Large intestine (tissue), 3 donors: ENCODE measurements around the gene RAB3C. TPM values are rescaled to one million over a fixed set of nuclear protein-coding genes. Genes with fewer than 3 reads are reported as not detected.

Experiments
- DNase-seq, 2 donors: peaks; one replicate each; pipeline versions ENCODE4 v3.0.0 to v3.0.0-alpha.2; 2013
- H3K27ac ChIP-seq: one replicate; pipeline ENCODE4 v1.5.1; 2013; ENCODE audit warnings: low read length
- H3K27me3 ChIP-seq: 2 replicates; pipeline ENCODE4 v1.6.1; 2013; ENCODE audit warnings: low read length; ENCODE audit not compliant: control insufficient read depth, insufficient read depth
- H3K36me3 ChIP-seq: 2 replicates; pipeline ENCODE4 v1.6.1; 2013; ENCODE audit warnings: low read length; ENCODE audit not compliant: control insufficient read depth, insufficient read depth
- H3K4me1 ChIP-seq: one replicate; pipeline ENCODE4 v1.6.1; 2013; ENCODE audit warnings: low read length; ENCODE audit not compliant: control insufficient read depth, insufficient read depth
- H3K4me3 ChIP-seq: one replicate; pipeline ENCODE4 v1.5.1; 2013; ENCODE audit warnings: low read length
- H3K9me3 ChIP-seq: one replicate; pipeline ENCODE4 v1.6.1; 2013; ENCODE audit warnings: mild to moderate bottlenecking, low read depth, low read length, moderate library complexity; ENCODE audit not compliant: control insufficient read depth
- WGBS: methylation state at CpG from one replicate; pipeline ENCODE4 v1.1.5; 2013; ENCODE audit warnings: low lambda C conversion rate; ENCODE audit not compliant: insufficient coverage; 5-methylcytosine and 5-hydroxymethylcytosine counted together
- polyA plus RNA-seq: library from polyadenylated mRNA; unstranded; fragments of 120-200 nt; gene quantifications from one replicate; pipeline ENCODE4 v1.2.1, GENCODE V29; 2013

The RAB3C gene
- polyA plus RNA-seq, 1 donor, result 12.6 TPM

DNA sequence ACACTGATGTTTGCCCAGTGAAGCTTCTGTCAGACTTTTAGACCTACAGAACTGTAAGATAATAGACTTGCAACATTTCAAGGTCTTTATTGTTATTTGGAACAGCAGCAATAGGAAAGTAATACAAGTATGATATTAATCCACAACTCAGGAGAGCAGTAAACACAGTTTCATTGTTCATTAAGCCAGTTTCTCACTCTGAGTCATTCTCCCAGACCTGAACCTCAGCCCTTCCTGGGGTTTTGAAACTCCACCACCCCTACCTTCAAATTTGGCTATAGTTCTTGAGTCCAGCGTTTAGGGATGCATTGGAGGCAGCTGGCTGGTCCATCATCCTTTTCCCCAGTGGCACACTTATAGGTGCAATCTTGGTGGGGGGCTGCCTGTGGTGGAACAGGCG is 203.2 kb downstream of the RAB3C start:
- no peak overlapping the region for H3K27ac ChIP-seq
- no peaks in the 10 kb centered on the region for H3K36me3 ChIP-seq
- no peaks in the 10 kb centered on the region for H3K27me3 ChIP-seq
- no peak for DNase-seq
- no peak overlapping the region for H3K4me3 ChIP-seq
- no peaks in the 10 kb centered on the region for H3K9me3 ChIP-seq
- no peaks in the 10 kb centered on the region for H3K4me1 ChIP-seq
- WGBS, result no CpG with 5 or more reads among the region's 2 CpGs

DNA sequence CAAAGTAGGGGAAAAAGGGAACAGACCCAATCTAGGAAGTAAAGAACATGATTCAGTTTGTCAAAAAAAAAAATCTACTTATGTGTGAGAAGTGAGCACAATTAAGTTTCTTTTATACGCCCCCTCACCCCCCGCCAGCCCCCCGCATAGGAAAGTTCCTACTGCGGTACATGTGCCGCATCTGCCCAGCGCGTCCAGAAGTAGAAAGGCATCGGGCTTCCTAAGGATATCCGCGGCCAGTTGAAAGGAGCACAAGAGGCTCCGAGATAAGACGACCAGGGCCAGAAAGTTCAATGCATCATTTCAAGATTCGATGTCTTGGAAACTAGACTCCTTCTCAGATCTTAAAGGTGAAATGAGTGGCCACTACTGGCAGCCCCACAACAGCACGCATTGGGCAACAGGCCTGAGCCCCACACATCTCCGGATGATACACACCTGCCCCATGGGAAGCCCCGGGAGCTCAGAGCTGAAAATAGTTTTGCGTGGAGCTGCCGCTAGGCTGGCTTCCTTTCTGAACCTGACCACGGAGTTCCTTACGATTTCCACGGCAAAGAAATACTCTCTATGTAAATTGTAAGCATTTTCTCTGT is 203.9 kb downstream of the RAB3C start:
- H3K9me3 ChIP-seq, result no peaks in the 10 kb centered on the region
- no peak for DNase-seq
- WGBS, result 96% methylated on average over 5 of the region's 21 CpGs
- no peak overlapping the region for H3K27ac ChIP-seq
- H3K4me1 ChIP-seq, result no peaks in the 10 kb centered on the region
- no peak overlapping the region for H3K4me3 ChIP-seq
- no peaks in the 10 kb centered on the region for H3K36me3 ChIP-seq
- H3K27me3 ChIP-seq, result no peaks in the 10 kb centered on the region

DNA sequence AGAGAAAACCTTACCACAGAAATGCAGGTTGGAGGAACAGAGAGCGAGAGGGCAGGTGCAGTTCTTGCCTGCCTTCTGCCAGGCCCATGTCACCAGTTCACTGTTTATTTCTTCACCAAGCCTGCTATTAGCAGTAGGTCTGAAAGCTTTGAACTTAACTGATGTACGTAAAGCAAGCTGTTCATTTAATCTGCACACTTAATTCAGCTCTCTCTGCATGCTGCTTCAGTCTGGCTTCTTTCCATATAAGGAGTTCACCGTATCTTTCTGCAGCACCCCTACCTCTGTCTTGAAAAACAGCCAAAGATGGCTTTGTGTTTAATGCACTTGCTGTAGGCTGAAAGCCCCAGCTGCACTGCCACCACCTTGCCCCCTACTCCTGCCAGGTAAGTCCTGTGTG is 205.1 kb downstream of the RAB3C start:
- H3K27me3 ChIP-seq, result no peaks in the 10 kb centered on the region
- no peak overlapping the region for H3K4me3 ChIP-seq
- DNase-seq, result no peak
- no CpG with 5 or more reads among the region's 3 CpGs for WGBS
- no peaks in the 10 kb centered on the region for H3K4me1 ChIP-seq
- H3K27ac ChIP-seq, result no peak overlapping the region
- no peaks in the 10 kb centered on the region for H3K36me3 ChIP-seq
- H3K9me3 ChIP-seq, result no peaks in the 10 kb centered on the region

DNA sequence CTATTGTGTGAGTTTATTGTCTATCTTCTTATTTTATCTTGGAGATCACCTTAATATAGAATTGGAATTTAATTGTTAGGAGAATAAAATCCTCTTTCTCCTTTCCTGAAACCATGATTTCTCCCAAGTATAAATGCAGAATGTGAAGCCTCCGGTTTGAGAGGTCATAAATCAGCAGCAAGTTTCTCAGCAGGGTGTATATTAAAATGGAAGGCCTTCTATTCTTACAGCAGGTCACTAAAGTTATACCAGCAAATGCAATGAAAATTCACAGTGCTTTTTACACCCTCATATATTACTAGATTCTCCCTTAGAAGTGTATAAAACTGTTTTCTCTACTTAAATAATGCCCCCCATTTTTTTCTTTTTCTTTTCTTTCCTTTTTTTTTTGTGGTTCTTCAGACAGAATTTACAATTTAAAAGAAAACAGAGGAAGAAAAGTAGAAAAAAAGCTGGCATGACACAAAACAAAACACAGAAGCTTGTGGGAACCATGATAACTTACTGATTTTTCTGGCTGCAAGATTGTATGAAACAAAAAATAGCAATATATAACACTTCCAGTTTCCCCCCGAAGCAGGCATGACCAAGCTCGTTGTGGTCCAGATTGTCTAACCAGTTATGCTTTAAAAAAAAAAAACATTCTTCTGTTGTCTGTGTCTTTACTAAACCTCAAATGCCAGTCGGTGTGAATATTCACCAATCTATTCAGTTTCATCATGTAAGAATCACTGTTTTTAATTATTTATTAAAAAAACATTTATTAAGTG is 211.2 kb downstream of the RAB3C start:
- Histone ChIP-seq H3K4me1 (no peaks in the 10 kb centered on the region), H3K9me3 (no peaks in the 10 kb centered on the region), H3K27ac (no peak overlapping the region), H3K36me3 (no peaks in the 10 kb centered on the region), H3K27me3 (no peaks in the 10 kb centered on the region), H3K4me3 (no peak overlapping the region)
- WGBS, result 92% methylated on average over 2 of the region's 4 CpGs
- DNase-seq, result no peak

- no peak for DNase-seq
- Histone ChIP-seq H3K27me3 (no peaks in the 10 kb centered on the region), H3K4me1 (no peaks in the 10 kb centered on the region), H3K27ac (no peak overlapping the region), H3K36me3 (no peaks in the 10 kb centered on the region), H3K4me3 (no peak overlapping the region), H3K9me3 (no peaks in the 10 kb centered on the region)
- no CpG with 5 or more reads among the region's 4 CpGs for WGBS
Observed at GRCh38 chr5:58794875-58795274, 212.0 kb downstream of the RAB3C start.

DNA sequence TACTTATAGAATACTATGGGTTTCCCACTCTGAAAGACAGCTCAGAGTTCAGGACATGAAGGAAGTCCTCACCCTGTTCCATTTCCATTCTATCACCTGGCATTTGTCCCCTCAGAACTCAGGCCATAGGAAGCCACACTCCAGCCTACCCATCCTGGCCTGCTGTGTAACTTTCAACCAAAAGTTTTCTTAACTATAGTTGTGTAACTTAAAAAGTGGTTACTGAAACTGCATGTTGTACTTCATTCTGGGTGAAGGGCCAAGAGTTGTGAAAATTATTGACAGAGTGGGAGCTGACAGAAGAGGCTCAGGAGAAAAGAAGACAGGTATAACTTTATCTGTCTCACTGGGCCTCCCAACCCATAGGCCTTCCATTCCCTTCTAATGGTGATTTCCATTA is 212.5 kb downstream of the RAB3C start:
- H3K4me1 ChIP-seq, result no peaks in the 10 kb centered on the region

GRCh38 chr5:58797021-58797420 is 214.1 kb downstream of the RAB3C start:
- Histone ChIP-seq H3K9me3 (no peaks in the 10 kb centered on the region), H3K36me3 (no peaks in the 10 kb centered on the region), H3K27ac (no peak overlapping the region), H3K27me3 (no peaks in the 10 kb centered on the region), H3K4me3 (no peak overlapping the region), H3K4me1 (no peaks in the 10 kb centered on the region)
- DNase-seq, result no peak

More for the DNA sequence above, 212.5 kb downstream of the RAB3C start:
- no peaks in the 10 kb centered on the region for H3K27me3 ChIP-seq
- DNase-seq, result no peak
- no peaks in the 10 kb centered on the region for H3K9me3 ChIP-seq
- no peak overlapping the region for H3K4me3 ChIP-seq
- H3K27ac ChIP-seq, result no peak overlapping the region
- no peaks in the 10 kb centered on the region for H3K36me3 ChIP-seq

- no peaks in the 10 kb centered on the region for H3K4me1 ChIP-seq
- no peak for DNase-seq
- no peak overlapping the region for H3K27ac ChIP-seq
- H3K4me3 ChIP-seq, result no peak overlapping the region
- no peaks in the 10 kb centered on the region for H3K9me3 ChIP-seq
- no peaks in the 10 kb centered on the region for H3K27me3 ChIP-seq
- WGBS, result no CpG with 5 or more reads among the region's 7 CpGs
- H3K36me3 ChIP-seq, result no peaks in the 10 kb centered on the region
Observed at GRCh38 chr5:58800356-58800755, 217.5 kb downstream of the RAB3C start.

DNA sequence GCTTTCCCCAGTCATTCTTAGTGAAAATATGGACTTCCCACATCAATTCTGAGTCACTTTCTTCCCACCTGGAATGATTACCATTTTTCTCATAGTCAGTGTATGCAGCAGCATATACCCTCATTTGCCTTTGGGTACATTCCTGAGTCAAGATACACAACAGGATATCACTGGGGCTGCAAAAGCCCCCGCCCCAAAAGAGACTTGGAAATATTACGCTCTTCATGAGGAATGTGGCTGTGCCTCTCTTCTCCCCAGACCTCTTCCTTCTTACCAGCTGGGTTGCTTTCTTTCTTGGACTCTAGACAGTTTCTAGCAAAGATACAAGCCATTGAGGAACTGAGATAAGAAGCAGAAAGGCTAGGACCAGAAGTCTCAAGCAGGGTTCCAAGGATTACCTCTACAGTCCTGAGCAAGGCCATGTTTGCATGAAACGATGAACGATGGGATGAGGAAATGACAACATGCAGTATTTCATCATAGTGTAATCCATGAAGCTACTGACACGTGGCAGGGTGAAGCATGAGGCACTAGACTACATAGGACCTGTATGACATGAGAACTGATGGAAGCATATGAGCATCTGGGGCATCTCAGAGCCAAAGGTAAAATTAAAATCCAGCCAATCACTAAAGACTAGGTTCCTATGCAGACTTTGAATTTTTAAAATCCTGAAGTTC is 218.1 kb downstream of the RAB3C start:
- no CpG with 5 or more reads among the region's 5 CpGs for WGBS
- Histone ChIP-seq H3K4me1 (no peaks in the 10 kb centered on the region), H3K27ac (no peak overlapping the region), H3K9me3 (no peaks in the 10 kb centered on the region), H3K4me3 (no peak overlapping the region), H3K27me3 (no peaks in the 10 kb centered on the region), H3K36me3 (no peaks in the 10 kb centered on the region)
- DNase-seq, result no peak

- no peaks in the 10 kb centered on the region for H3K27me3 ChIP-seq
- H3K4me3 ChIP-seq, result no peak overlapping the region
- H3K9me3 ChIP-seq, result no peaks in the 10 kb centered on the region
- no peaks in the 10 kb centered on the region for H3K36me3 ChIP-seq
- H3K4me1 ChIP-seq, result no peaks in the 10 kb centered on the region
- DNase-seq, result no peak
- H3K27ac ChIP-seq, result no peak overlapping the region
Observed at GRCh38 chr5:58803056-58803455, 220.2 kb downstream of the RAB3C start.

GRCh38 chr5:58804291-58804690 is 221.4 kb downstream of the RAB3C start:
- H3K36me3 ChIP-seq, result no peaks in the 10 kb centered on the region
- no peaks in the 10 kb centered on the region for H3K27me3 ChIP-seq
- no peak overlapping the region for H3K27ac ChIP-seq
- H3K4me3 ChIP-seq, result no peak overlapping the region
- H3K4me1 ChIP-seq, result no peaks in the 10 kb centered on the region
- DNase-seq, result no peak
- H3K9me3 ChIP-seq, result no peaks in the 10 kb centered on the region
